Ramos (cell line): ENCODE results near the gene ANKRD33.

Experiments used
- in situ Hi-C: fragments of 300-500 bp; cut with MboI; formaldehyde crosslinking; loops from one replicate; pipeline ENCODE4 v1.14.3; 2022; ENCODE audit warnings: low sequenced_read_pairs; ENCODE audit not compliant: unreplicated experiment

The ANKRD33 gene

DNA sequence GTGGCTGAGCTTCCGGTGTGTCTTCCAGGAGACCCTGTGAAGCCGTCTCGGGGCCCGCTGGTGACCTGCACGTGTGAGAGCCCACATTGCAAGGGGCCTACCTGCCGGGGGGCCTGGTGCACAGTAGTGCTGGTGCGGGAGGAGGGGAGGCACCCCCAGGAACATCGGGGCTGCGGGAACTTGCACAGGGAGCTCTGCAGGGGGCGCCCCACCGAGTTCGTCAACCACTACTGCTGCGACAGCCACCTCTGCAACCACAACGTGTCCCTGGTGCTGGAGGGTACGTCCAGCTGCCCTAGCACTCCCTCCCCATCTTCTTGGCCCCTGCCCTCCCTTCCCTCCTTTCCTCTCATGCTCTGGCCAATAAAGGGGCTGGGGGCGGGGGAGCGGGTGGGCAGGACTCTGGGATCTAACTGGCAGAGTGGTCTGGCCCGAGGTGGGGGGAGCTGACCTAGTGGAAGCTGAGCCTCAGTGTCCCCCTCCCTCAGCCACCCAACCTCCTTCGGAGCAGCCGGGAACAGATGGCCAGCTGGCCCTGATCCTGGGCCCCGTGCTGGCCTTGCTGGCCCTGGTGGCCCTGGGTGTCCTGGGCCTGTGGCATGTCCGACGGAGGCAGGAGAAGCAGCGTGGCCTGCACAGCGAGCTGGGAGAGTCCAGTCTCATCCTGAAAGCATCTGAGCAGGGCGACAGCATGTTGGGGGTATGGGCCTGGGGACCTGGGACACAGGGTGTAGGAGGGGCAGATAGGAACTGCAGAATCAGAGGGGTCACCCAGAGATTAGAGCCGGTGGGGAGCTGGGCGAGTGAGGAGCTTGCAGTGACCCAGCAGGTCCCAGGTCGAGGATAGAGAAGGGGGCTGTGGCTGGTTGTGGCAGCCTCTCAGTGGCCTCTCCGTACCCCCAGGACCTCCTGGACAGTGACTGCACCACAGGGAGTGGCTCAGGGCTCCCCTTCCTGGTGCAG is 25.4 kb downstream of the ANKRD33 start:
- in situ Hi-C loops: no loop called here

DNA sequence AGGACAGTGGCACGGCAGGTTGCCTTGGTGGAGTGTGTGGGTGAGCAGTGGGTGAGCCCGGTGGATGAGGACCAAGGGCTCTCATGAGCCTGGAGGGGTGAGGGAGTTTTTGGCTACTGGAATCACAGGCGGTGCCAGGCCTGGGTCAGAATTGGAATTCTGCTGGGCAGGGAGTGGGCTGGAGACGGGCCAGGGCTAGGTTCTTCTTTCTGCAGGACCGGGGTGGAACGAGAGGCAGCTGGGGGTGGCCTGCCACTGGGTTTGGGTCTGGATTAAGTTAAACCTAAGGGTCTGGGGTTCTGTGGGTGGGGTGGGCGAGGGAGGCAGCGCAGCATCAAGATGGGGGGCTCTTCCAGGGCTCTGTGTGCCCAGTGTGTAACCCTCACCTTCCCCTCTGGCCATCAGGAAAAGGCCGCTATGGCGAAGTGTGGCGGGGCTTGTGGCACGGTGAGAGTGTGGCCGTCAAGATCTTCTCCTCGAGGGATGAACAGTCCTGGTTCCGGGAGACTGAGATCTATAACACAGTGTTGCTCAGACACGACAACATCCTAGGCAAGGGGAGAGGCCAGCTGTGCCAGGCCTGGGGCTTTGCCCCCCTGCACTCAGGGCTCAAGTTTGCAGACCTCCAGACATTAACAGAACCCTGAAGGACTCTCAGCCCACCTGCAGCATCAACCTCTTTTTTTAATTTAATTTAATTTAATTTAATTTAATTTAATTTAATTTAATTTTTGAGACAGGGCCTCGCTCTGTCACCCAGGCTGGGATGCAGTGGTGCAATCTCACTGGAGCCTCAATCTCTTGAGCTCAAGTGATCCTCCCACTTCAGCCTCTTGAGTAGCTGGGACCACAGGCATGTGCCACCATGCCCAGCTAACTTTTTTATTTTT is 26.4 kb downstream of the ANKRD33 start:
- in situ Hi-C loops: no loop called here

DNA sequence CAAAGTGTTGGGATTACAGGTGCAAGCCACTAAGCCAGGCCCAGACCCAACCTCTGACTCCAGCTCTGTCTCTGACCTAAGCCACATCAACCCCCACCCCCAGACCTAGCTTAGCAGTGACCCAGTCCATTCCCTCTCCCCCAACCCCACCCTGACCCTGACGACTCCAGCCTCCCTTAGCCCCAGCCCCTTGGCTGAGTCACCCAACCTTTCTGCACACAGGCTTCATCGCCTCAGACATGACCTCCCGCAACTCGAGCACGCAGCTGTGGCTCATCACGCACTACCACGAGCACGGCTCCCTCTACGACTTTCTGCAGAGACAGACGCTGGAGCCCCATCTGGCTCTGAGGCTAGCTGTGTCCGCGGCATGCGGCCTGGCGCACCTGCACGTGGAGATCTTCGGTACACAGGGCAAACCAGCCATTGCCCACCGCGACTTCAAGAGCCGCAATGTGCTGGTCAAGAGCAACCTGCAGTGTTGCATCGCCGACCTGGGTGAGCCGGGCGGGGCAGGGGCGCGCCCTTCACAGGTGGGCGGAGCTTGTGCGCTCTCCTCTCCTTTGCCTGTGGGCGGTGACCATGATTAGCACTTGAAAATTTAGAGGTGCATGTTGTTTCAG is 27.2 kb downstream of the ANKRD33 start:
- in situ Hi-C loops: no loop called here

DNA sequence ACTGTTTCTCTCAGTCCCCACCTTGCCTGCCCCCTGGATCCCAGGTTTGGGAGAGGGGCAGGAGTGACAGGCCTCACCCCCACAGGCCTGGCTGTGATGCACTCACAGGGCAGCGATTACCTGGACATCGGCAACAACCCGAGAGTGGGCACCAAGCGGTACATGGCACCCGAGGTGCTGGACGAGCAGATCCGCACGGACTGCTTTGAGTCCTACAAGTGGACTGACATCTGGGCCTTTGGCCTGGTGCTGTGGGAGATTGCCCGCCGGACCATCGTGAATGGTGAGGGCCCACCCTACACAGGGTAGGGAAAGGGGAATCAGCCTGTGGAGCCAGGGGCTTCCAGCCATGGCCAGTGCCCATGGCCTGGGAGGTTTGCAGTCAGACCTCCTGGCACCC is 28.0 kb downstream of the ANKRD33 start:
- in situ Hi-C loops: no loop called here

GRCh38 chr12:51917041-51917590 is 29.2 kb downstream of the ANKRD33 start:
- in situ Hi-C loops: no loop called here

DNA sequence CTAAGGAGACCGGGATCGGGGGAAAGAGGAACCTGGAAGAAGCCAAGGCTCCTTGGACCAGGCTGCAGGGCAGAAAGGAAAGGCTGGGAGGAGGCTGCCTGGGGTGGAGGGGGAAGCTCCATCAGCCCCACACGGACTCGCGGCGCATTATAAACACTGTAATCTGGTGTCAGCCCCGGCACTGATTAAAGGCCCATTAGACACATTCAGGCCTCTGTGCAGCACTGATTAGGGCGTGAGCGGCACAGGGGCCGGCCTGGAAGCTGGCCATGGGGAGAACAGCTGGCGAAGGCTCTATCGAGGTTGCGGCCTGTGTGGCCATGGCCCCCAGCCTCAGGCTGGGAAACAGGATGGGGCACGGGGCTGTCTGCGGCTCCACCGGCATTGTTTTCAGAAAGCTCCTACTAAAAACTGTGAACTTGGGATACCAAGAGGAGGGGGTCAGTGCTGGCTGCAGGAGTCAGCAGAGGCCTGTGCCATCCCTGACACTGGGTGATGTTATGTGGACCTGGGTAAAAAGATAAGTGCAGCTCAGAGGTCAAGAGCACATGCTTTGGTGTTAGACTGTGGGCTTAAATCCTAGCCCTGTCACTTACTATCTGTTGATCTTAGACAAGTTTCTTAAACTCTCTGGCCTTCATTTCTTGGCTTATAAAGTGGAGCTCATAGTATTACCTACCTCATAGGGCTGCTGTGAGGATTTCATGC is 30.0 kb downstream of the ANKRD33 start:
- in situ Hi-C loops: no loop called here

DNA sequence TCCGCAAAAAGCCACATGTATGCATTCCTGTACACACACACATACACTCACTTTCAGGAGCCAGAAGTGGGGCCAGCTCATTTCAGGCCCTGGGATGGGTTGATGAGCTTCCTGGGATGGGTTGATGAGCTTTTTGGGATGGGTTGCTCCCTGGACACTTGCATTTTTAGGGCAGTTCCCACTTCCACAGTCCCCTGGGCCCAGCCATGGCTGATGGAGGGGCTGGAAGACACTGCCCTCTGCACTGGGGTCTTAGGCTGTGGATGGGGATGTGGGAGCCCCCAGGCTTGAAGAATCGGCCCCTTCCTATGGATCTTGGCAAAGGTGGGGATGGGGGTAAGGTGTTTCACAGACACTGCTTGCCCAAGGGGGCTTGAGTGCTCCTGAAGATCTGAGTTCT is 32.1 kb downstream of the ANKRD33 start:
- in situ Hi-C loops: no loop called here

- in situ Hi-C loops: no loop called here
Observed at GRCh38 chr12:51921017-51921725, 33.3 kb downstream of the ANKRD33 start.

- in situ Hi-C loops: no loop called here
Observed at GRCh38 chr12:51922146-51922545, 34.2 kb downstream of the ANKRD33 start.

DNA sequence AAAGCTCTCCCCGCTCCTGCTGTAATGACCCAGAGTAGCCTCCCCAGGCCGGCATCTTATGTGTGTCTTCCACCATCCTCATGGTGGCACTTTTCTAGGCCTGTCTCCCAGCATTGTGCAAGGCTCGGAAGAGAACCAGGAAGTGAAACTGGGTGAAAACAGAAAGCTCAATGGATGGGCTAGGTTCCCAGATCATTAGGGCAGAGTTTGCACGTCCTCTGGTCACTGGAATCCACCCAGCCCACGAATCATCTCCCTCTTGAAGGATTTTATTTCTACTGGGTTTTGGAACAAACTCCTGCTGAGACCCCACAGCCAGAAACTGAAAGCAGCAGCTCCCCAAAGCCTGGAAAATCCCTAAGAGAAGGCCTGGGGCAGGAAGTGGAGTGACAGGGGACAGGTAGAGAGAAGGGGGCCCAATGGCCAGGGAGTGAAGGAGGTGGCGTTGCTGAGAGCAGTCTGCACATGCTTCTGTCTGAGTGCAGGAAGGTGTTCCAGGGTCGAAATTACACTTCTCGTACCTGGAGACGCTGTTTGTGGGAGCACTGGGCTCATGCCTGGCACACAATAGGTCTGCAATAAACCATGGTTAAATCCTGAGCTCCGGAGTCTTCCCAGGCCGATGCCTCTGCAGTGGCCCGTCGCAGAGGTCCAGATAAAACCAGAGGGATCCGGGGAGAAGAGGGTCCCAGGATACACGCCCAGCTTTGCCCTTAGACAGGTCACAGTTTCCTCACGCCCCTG is 35.0 kb downstream of the ANKRD33 start:
- in situ Hi-C loops: no loop called here

DNA sequence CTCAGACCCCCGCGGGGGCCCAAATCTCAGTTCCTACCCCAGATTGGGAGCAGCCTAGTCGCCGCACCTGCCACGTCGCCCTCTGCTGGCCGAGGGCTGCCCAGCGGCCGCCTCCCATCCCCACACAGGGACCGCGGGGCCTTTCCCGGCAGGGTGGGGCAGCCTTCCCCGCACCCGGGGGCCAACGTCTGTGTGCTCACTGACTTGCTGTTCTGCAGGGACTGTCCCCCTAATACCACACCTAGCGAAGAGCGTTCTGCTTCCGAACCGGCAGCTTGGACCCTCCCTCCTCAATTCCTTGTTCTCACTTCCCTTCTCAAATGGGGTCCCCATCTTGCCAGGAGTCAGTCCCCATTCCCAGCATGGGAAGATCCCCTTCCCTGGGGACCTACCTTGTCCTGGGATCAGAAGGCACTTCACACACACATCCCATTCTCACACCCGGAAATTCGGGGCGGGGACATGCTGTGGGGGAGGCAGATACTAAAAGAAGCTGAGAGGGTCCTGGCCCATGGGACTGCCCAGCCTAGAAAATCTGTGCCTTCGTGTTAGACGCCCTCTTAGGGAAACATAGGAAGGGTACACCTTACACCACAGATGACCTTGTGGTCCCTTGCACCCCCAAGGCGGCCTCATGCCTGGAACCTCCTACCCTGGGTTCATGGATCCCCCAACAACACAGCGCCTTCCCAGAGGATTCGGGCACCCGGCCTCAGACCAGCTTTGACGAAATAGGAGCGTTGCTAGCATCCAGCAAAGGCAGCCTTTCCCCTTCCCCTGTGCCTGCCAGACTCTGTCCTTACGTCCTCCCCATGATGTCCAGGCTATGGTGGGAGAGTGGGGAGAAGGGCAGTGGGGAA is 35.8 kb downstream of the ANKRD33 start:
- in situ Hi-C loops: no loop called here

GRCh38 chr12:51924551-51925319 is 36.8 kb downstream of the ANKRD33 start:
- in situ Hi-C loops: no loop called here

DNA sequence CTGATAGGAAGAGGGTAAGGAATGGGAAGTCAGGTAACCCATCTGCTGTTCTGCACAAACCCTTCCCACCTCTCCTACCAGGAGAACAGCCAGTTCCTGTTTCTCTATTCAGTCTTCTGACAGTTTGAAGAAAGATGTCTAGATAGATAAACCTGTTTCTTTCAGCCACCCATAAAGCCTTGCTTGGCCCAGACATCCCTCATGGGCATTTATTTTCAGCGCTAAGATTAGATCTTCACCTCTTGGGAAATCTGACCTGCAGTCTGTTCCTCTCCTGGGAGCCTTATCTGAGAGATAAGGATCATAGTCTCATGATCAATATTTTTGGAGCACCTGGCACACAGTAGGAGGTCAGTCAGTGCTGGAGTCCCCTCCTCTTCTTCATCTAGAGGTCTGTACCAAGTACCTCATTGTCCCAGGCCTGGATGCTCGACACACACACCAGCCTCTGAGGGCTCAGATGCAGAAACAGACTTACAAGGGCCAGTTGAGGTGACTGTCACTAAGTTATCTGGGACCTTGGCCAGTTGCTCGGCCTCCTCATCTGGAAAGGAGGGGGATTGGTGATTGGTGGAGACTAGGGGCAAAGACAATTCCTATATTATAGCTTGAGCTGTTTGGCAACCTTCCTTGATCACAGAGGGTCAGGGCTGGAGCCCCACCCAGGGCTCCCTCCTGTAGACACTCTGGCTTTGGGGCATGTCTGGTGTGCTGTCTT is 37.6 kb downstream of the ANKRD33 start:
- in situ Hi-C loops: no loop called here

- in situ Hi-C loops: no loop called here
Observed at GRCh38 chr12:51926064-51926632, 38.2 kb downstream of the ANKRD33 start.

- in situ Hi-C loops: no loop called here
Observed at GRCh38 chr12:51926718-51927117, 38.8 kb downstream of the ANKRD33 start.
